ENCODE data around the gene CMTM8. TPM values are rescaled to one million over a fixed set of nuclear protein-coding genes. Genes with fewer than 3 reads are reported as not detected.

Gene CMTM8
- total RNA-seq, 2 donors from 2014 or later, result 11.7 to 14.2 TPM

- no peak for DNase-seq
- H3K27me3 ChIP-seq, result no peaks in the 10 kb centered on the region
- H3K27ac ChIP-seq, result no peak overlapping the region
- no peak overlapping the region for H3K9ac ChIP-seq (ENCODE audit: low read depth in 2 of 2, low read length in 2 of 2)
- no peaks in the 10 kb centered on the region for H3K36me3 ChIP-seq
- no peaks in the 10 kb centered on the region for H3K9me3 ChIP-seq
- no peaks in the 10 kb centered on the region for H3K4me1 ChIP-seq
- TF ChIP-seq CTCF (IDR thresholded peaks at IDR 0.05), result no peak
- intact Hi-C loops (cut with DNase I), result loop anchor here (5.0 kb wide), 1 partner anchor 158 kb away; no protein-coding TSS in a partner anchor
- H3K4me3 ChIP-seq, result no peak overlapping the region
These were observed 97.1 kb downstream of the CMTM8 start for GRCh38 chr3:32335365-32336112.

GRCh38 chr3:32336113-32336498 is 97.6 kb downstream of the CMTM8 start:
- H3K9ac ChIP-seq (ENCODE audit: low read depth in 2 of 2, low read length in 2 of 2), result no peak overlapping the region
- intact Hi-C loops (cut with DNase I), result loop anchor here (5.0 kb wide), 1 partner anchor 159 kb away; no protein-coding TSS in a partner anchor
- H3K4me1 ChIP-seq, result no peaks in the 10 kb centered on the region
- no peak for TF ChIP-seq CTCF (IDR thresholded peaks at IDR 0.05)
- H3K27me3 ChIP-seq, result no peaks in the 10 kb centered on the region
- no peak for DNase-seq
- H3K27ac ChIP-seq, result no peak overlapping the region
- no peaks in the 10 kb centered on the region for H3K9me3 ChIP-seq
- H3K36me3 ChIP-seq, result no peaks in the 10 kb centered on the region
- H3K4me3 ChIP-seq, result no peak overlapping the region

- no peak for TF ChIP-seq CTCF (IDR thresholded peaks at IDR 0.05)
- H3K27ac ChIP-seq, result no peak overlapping the region
- H3K9me3 ChIP-seq, result no peaks in the 10 kb centered on the region
- no peak overlapping the region for H3K9ac ChIP-seq (ENCODE audit: low read depth in 2 of 2, low read length in 2 of 2)
- no peaks in the 10 kb centered on the region for H3K4me1 ChIP-seq
- H3K36me3 ChIP-seq, result no peaks in the 10 kb centered on the region
- no peaks in the 10 kb centered on the region for H3K27me3 ChIP-seq
- no peak overlapping the region for H3K4me3 ChIP-seq
- DNase-seq, result no peak
- intact Hi-C loops (cut with DNase I), result loop anchor here (5.0 kb wide), 1 partner anchor 160 kb away; no protein-coding TSS in a partner anchor
These were observed 99.0 kb downstream of the CMTM8 start for GRCh38 chr3:32337505-32337904.

GRCh38 chr3:32340039-32340438 is 101.6 kb downstream of the CMTM8 start:
- no peak for DNase-seq
- TF ChIP-seq CTCF (IDR thresholded peaks at IDR 0.05), result no peak
- no peak overlapping the region for H3K4me3 ChIP-seq
- H3K4me1 ChIP-seq, result no peaks in the 10 kb centered on the region
- no peaks in the 10 kb centered on the region for H3K27me3 ChIP-seq
- H3K9ac ChIP-seq (ENCODE audit: low read depth in 2 of 2, low read length in 2 of 2), result no peak overlapping the region
- no peak overlapping the region for H3K27ac ChIP-seq
- no peaks in the 10 kb centered on the region for H3K36me3 ChIP-seq
- intact Hi-C loops (cut with DNase I), result no loop called here
- H3K9me3 ChIP-seq, result no peaks in the 10 kb centered on the region

GRCh38 chr3:32340611-32341365 is 102.3 kb downstream of the CMTM8 start:
- Histone ChIP-seq H3K9me3 (no peaks in the 10 kb centered on the region), H3K27ac (no peak overlapping the region), H3K36me3 (no peaks in the 10 kb centered on the region), H3K4me3 (no peak overlapping the region), H3K27me3 (no peaks in the 10 kb centered on the region), H3K9ac (ENCODE audit: low read depth in 2 of 2, low read length in 2 of 2) (no peak overlapping the region), H3K4me1 (no peaks in the 10 kb centered on the region)
- DNase-seq, result peak; percentile 31
- TF ChIP-seq CTCF (IDR thresholded peaks at IDR 0.05), result no peak
- intact Hi-C loops (cut with DNase I), result no loop called here

Data from colonic mucosa (tissue), 4 donors.